HG02840 (cell line): ENCODE measurements around the gene MBL2.

Source experiments
- ATAC-seq: cut with Tn5 transposase; IDR thresholded peaks from one replicate; pipeline ENCODE4 v1.9.1; 2021; ENCODE audit warnings: mild to moderate bottlenecking, moderate library complexity, moderate number of reproducible peaks; ENCODE audit not compliant: unreplicated experiment, low FRiP score

Gene MBL2

DNA sequence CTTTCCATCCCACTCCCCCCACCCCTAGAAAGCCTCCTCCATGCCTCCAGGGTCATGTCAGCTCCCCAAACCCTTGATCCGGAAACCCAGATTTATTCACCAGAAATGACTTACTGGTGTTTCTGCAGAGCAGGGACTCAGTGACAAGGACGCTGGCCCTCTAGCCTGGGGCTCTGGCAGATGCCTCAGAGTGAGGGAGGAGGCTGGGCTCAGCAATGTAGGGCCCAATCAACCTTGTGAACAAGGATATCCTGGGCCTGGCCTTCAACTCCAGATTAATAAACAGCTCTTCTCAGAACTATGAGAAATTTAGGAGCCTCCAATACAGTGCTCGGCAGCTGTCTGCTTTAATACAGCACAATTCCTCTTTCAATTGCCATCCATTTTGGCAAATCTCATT is at the start of gene MBL2:
MBL2 (minus strand) TSS at position 162 of the 400 bp plus-strand sequence. CDS start 1,149 bp downstream, outside the sequence.
- ATAC-seq: no peak

DNA sequence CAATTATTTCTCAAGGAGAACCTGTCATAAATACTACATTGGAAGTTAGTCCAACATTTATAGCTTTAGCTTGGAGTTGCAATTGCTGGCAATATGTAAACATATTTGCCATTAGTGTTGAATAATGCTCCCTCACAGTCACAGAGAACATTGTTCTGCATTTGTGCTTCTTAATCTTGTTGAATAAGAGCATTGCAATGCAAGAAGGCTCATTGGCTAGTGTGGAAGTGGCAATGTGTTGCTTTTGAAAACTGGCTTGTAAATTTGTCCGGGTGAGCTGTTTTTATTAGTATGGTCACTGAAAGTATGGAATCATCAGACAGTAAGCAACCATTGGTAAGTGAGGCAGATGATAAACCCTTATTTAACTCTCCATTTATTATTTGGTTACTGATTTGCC is 47.7 kb upstream of the MBL2 start:
- no peak for ATAC-seq

DNA sequence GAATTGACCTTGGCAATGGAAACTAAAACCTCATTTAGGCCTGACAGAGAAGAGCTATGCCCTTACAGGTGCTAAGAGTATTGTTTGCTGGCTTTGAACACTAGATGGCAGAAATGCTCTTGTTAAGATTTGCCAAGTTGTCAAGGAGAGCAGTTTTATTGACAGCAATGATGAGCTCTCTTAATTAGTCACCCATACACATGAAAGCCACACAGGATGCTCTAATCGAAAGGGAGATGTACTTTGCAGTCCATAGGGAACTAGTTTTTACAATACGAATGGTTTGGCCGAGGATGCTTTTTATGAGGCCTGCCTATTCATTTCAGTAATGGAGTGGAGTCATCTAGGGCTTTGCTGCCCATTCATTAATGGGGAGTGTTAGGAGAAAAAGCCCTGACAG is 45.4 kb upstream of the MBL2 start:
- ATAC-seq: peak; percentile 86

DNA sequence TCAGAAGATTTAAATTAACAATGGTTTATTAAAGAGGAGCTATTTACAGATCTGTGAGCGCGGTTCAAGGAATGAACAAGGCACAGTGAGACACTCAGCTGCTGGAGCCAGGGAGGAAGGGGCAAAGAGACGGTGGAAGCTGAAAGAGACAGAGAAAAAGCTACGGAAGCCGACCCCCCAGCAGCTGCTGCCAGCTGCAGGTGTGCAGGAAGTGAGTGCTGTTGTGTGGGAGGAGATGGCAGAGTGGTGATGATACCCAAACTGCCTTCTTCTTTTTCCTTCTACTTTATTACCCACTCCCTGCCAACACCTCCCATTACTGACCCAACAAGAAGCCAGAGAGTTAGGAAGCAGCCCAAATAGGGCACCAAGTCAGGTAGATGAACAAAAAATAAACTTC is 41.9 kb upstream of the MBL2 start:
- no peak for ATAC-seq

DNA sequence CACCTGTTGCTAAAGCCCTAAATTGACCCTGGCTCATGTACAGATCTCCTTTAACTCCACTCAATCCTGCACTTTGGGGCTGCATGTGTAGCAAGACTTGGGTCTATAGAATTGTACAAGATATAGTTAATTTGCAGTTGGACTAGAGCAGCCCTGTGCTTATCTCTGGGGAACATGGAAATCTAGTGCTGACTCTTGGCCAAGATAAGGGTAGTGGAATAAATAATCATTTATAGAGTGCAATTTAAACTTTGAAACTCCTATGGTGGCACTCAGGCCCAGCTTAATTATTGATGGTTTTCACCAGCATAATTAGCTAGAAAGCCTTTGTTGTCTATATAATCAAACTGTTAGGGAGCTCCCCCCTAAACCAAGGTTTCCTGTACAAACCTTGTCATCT is 39.2 kb upstream of the MBL2 start:
- ATAC-seq: no peak

DNA sequence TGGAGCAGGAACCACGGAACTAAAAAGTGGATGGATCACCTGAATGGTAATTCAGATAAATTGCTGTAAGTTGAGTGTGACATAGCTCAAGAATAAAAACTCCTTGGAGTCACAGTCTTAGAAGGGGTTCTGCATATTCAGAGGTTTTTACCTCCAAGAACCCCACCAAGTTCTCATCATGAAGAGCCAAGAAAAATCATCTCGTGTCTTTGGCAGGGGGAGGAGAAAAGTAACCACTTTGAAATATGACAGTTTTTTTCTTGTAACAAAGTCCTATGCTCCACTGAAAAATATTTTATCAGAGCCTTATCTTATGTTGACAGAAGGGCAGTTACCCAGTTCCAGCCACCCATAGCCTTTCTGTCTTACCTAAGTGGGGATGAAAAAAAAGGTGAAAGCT is 38.2 kb upstream of the MBL2 start:
- ATAC-seq: no peak

DNA sequence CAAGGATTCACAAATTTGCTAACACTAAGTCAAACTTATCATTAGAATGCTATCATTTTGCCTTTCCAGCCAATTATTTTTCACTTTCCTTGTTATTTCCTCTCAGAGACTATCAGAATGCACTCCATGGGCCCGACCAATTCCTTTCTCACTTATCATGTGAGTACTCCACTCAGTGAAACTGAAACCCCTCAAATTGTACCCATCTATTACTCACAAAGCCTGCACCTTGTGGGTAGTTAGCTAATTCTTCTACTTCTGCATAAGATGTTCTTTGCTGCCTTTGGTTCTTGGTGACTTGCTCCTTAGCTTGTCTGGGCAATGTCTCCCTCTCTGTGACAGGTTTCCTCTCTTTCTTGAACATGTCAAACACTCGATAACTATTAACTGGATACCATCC is 35.2 kb upstream of the MBL2 start:
- no peak for ATAC-seq

DNA sequence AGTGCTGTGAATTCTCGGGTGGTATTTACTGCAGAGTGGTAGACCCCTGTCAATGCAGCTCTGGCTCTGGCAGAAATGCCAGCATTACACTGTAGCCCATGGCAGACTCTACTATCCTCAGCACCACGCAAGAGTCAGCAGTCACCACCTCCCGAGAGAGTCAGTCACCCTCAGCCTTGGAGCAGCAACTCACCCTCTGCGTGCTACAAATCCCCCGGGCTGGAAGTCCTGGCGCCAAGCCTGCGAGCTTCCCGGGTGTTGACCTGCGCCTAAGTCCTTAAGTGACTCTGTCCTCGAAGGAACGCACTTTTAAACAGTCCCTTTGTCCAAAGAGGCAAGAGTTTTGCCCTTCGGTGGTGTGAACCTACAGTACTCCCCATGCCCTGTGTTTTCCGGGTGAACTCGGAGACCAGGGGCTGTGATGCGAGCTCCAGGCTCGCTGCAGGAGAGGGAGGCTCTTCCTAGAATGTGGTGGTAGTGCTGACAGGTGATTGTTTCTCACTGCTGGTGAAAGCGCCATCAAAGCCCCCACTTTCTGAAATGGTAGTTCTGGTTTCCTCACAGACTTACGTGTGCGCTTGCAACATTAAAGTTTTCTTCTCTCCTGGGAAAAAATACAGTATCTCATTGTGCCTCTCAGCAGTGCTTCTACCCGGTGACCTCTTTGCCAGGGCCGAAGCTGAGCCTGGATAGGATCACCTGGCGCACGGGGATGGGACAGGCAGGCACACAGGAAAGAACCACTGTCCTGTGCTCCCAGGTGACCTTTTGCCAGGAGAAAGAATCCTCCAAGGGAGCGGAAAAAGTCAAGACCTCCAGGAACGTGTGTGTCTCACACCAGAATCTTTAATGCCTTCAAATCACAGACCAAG is 33.1 kb upstream of the MBL2 start:
- no peak for ATAC-seq

DNA sequence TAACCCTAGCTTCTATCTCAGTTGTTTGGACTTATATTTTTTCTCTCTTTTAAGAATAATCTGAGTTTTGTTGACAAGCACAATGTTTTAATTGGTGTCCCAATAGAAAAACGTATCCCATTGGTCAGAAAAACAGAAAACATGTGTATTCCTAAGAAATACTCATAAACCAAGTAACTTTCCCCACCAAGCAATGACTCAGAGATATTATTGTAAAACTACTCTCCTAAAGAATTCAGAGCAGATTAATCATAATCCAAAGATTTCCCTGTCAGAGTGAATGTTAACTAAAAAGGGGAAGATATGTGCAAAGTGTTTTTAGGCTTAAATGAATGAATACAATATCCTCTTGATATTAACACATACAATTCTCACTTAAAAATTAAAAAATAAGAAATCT is 29.4 kb upstream of the MBL2 start:
- no peak for ATAC-seq

DNA sequence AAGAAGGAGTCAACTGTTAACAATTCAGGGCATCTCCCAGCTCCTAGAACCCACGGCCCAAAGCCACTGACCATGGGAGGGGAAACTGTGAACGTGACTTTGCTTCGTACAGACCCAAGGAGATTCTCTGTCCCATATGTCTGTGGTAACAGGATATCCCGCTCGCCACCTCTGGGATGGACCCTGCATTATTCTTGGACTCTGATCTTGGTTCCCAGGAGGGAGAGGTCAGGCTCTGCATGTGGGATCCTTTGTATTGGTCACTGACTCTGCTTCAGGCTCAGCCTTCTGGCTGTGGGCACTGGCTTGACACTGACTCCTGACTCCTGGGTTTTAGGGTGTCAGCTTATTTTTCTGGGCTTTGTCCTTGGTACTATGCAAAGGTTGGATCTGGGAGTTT is 13.5 kb upstream of the MBL2 start:
- no peak for ATAC-seq

DNA sequence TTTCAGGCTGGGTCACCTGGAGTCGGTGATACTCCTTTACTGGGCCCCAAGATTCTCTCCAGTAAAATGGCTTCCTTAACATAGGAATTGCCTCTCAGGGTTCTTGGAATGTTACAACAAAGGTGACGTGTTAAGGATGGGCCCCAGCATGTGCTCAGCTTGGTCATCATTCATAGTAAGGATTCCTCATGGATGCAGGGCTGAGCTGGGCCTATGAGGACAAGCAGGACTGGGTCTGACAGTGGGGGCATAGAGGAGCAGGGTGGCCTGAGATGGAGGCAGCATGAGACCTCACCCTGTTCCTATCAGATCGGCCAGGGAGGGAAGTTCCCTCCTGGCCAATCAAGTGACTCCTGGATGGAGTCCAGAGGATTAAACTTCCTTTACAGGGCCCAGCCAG is 12.8 kb upstream of the MBL2 start:
- ATAC-seq: no peak

DNA sequence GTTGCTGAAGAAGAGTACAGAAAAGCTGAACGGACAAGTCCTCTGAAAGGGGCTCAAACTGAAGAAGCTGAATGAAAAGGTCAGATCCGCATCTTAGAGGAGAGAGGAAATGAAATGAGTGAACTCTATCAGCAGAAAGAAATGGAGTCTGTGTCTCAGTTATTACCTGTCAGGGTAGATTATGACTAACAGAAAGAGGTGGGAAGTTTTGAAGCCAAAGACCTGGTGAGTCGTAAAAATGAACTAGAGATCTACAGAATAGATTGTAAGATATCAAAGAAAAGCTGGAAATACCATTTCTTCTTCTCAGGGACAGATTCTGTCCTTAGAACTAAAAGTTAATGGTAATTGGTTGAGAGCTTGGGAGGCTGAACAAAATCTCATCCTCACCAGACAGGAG is 11.1 kb upstream of the MBL2 start:
- no peak for ATAC-seq

DNA sequence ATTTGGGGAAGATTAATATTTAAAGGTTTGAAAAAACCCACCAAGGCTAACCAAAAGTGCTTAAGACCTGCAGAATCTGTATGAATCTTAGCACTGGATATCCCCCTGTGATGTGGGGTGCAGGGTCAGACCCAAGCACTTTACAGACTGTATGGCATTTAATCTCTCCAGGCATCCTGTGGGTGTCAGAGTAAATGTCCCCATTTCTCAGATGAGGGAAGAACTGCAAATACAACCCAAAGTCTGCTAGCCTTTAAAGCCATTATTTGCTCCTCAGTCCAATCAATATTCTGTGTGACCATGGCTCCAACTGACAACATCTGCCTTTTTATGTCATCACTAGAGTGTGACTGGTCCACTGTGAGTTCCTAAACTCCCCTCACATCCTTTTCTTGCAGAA is 10.0 kb upstream of the MBL2 start:
- ATAC-seq: no peak

DNA sequence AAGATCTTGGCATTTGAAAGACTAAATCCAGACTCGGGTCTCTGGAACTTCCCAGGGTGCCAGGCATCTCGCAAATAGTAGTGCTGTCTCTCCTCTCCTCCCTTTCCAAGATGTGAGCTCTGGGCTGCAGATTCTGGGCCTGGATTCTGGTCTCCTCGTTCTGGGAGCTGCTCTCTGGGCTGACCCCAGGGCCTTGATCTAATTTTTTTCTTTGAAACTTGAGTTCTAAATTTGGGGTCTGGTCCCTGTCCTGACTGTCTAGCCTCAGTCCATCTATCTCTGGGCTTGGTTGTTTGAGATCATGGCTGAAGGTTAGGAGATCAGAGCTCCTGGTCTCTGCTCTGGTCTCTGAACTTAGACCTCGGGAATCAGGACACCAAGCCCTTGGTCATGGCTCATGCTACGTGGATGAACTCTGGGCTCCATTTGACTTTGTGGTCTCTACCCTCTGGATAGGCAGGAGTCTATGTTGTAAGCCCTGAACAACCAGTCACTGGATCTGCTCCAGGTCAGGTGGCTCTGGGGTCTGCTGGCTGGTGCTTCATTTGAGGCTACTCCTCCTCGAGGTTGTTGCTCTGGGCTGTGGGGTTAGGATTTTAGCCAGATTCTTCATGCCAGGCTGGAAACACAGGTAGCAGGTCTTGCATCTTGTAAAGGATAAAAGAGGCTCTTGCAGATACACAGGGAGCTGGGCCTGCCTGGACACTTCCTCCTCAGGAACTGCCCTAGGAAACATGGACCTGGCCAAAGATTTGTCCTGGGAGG is 8.0 kb upstream of the MBL2 start:
- no peak for ATAC-seq

DNA sequence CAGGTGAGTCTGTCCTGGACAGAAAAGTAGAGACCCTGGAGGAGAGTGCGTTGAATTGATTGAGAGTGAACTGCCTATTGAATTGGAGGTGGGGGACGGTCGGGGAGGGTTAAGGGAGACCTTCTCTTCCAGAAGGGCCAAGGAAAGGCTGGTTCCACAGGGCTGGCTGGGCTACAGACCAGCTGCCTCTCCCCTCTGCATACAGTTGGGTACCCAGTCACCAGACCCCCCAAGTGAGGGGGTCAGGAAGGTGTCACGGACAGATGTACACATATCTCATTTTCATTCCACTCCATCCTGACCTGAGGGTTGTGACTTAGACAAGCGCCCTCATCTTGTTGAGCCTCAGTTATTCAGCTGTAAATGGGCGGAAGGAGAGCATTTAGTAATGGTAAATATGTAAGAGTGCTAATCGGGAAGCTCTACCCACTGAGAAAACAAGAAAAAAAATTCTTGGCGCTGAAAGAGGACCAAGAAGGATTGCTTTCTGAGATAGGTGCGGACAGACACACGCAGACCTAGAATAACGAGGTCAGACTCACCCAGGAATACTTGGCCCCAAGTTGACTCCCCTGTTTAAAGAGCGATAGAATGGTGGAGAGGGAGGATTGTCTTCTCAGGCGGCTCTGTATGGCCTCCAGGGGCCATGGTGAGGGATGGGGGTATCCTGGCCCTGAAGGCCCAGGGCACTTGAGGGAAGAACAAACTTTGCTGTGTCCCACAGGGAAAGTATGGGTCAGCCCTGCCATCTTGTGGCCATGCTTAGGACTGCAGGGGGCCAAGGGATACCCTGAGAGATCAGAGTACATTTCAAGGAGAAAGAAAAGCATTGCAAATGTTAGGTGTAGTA is 7.2 kb upstream of the MBL2 start:
- ATAC-seq: peak; percentile 90

DNA sequence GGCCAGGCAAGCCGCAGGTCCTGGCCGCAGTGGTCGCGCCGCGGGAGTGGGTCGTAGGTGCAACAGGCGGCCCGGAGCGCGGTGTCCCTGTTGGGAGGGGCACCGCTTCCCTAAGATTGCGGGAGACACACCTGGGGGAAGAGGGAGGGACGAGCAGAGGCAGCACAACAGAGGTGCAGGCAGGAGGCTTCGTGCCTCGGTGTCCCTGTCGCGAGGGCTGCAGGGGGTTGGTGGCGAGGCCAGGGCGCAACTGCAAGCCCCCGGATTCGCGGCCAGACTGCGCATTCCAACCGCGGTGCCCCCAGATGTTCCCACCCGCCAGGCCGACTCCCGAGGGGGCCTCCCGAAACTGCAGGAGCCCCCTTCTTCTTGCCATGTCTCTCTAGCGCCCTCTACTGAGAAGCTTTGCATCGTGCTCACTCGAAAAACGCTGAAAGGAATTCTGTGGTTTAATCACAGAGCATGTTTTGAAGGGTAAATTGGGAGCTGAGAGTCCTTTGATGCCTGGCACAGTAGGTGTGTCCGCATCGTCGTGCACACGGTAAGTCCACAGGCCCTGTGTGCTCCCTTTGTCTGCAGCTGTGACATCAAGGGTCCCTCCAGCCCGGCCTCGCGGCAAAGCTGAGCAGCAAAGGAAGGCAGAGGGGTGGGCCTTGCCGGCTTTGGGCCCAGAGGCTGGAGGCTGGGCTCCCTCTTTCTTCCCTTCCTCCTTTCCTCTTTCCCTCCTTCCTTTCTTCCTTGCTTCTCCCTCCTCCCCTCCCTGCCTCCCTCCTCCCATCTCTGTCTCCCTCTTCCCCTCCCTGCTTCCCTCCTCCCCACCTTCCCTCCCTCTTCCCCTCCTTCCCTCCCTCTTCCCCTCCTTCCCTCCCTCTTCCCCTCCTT is 6.2 kb upstream of the MBL2 start:
- ATAC-seq: no peak

DNA sequence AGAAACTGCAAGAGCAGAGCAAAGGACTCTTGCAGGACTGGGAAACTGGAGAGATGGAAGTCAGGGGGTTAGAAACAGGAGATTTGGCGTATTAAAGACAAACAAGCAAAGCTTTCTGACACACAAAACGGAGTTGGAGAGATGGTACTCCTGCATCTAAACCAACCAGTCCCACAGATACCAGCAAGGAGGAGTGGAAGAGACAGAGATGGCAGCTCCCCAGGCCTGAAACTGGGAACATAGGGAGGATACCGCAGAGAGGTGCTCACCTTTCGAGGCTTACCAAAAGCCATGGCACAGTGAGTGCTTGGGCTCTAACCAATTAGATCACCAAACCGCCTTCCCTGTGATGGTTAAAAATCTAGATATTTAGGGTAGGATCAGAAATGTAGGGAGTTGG is 4.8 kb upstream of the MBL2 start:
- ATAC-seq: no peak

DNA sequence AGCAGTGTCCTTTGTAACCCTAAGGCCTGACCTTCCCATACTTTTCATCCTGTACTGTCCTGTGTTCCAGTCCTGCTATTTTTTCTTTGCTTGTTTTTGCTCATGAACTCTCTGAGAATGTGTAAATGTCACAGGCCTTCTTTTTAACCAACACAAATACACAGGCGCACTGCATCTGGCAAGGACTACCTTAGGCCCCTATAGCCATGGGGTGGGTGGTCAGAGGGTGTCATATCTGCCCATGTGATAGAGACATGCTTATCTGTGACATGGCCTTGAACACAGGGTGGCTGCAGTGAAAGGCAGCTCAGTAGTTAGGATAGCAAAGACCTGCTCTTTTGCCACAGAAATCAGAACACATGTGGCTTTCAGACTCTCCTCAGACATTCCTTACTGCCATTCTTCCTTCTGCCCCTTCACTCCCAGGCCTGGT is 3.9 kb upstream of the MBL2 start:
- no peak for ATAC-seq

DNA sequence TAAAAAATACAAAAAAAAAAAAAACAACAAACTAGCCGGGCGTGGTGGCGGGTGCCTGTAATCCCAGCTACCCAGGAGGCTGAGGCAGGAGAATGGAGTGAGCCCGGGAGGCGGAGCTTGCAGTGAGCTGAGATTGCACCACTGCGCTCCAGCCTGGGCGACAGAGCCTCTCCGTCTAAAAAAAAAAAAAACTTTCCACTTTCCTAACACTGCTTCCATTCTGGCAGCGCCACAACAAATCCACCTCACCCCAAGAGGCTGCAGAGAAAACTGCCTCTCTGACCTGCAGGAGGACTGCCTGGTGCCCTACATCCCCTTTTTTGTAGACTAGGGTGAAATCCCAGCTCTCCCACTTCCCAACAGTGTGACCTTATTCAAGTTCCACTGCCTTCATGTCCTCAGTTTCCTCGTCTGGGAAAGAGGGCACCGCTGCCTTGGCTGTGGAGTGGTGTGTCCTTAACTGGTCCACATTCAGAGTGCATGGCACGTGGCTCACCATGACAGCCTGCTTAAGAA is 2.6 kb upstream of the MBL2 start:
- no peak for ATAC-seq
